Measurements from ENCODE around the gene SNTB2.

SNTB2 gene

GRCh38 chr16:69166221-69166833 is 20.6 kb upstream of the SNTB2 start:
- Histone ChIP-seq H3K14ac (ENCODE audit: low read length) (no peak overlapping the region), H3K4me3 (ENCODE audit: low read length in 2 of 2) (no peak overlapping the region), H3K18ac (ENCODE audit: low read length) (no peak overlapping the region), H4K91ac (ENCODE audit: low read depth, low read length, poor library complexity) (no peak overlapping the region), H3K4ac (ENCODE audit: low read length) (no peak overlapping the region), H3K27me3 (ENCODE audit: control insufficient read depth in 3 of 3, insufficient read depth in 3 of 3, low read depth in 1 of 3, low read length in 3 of 3) (no peaks in the 10 kb centered on the region), H2BK5ac (ENCODE audit: low read length) (no peak overlapping the region), H3K79me1 (ENCODE audit: low read depth, low read length) (peaks cover 2% of the 10 kb centered on the region), H3K4me2 (ENCODE audit: insufficient read depth, low read length, poor library complexity, severe bottlenecking) (no peak overlapping the region), H2BK120ac (ENCODE audit: low read depth, low read length) (no peak overlapping the region), H4K8ac (ENCODE audit: low read depth, low read length) (no peak overlapping the region), H3K4me1 (ENCODE audit: control insufficient read depth in 2 of 2, insufficient read depth in 1 of 2, low read depth in 1 of 2, low read length in 2 of 2) (peaks cover 0 to 3% of the 10 kb centered on the region in 2 donors), H2BK15ac (ENCODE audit: low read length) (no peak overlapping the region), H2BK12ac (ENCODE audit: low read length) (no peak overlapping the region), H2AFZ (ENCODE audit: low read length) (no peak overlapping the region), H3K9me3 (replicated peaks in 1 of 2; ENCODE audit: control insufficient read depth in 2 of 2, insufficient read depth in 1 of 2, low read depth in 1 of 2, low read length in 2 of 2) (no peaks in the 10 kb centered on the region), H3K9ac (ENCODE audit: low read depth, low read length, poor library complexity) (no peak overlapping the region), H3K36me3 (replicated peaks in 1 of 2; ENCODE audit: control insufficient read depth in 2 of 2, insufficient read depth in 2 of 2, low read length in 2 of 2) (peaks cover 30 to 90% of the 10 kb centered on the region in 2 donors), H3K23ac (ENCODE audit: low read depth, low read length, poor library complexity) (no peak overlapping the region), H3K27ac (replicated peaks; ENCODE audit: low read length) (no peak overlapping the region), H2AK5ac (ENCODE audit: low read depth, low read length) (no peak overlapping the region)
- WGBS, 2 donors (ENCODE audit: extremely low coverage in 2 of 2, insufficient read length in 2 of 2, insufficient replicate concordance in 1 of 2): no CpG with 5 or more reads among the region's 8 CpGs
- DNase-seq (ENCODE audit: low spot score): no peak

GRCh38 chr16:69166946-69167930 is 19.7 kb upstream of the SNTB2 start:
- Histone ChIP-seq H2AK5ac (ENCODE audit: low read depth, low read length) (no peak overlapping the region), H3K4me1 (ENCODE audit: control insufficient read depth in 2 of 2, insufficient read depth in 1 of 2, low read depth in 1 of 2, low read length in 2 of 2) (peaks cover 0 to 3% of the 10 kb centered on the region in 2 donors), H3K27me3 (ENCODE audit: control insufficient read depth in 3 of 3, insufficient read depth in 3 of 3, low read depth in 1 of 3, low read length in 3 of 3) (no peaks in the 10 kb centered on the region), H2AFZ (ENCODE audit: low read length) (no peak overlapping the region), H4K8ac (ENCODE audit: low read depth, low read length) (no peak overlapping the region), H3K14ac (ENCODE audit: low read length) (no peak overlapping the region), H2BK120ac (ENCODE audit: low read depth, low read length) (no peak overlapping the region), H3K36me3 (replicated peaks in 1 of 2; ENCODE audit: control insufficient read depth in 2 of 2, insufficient read depth in 2 of 2, low read length in 2 of 2) (peaks cover 27 to 86% of the 10 kb centered on the region in 2 donors), H3K9me3 (replicated peaks in 1 of 2; ENCODE audit: control insufficient read depth in 2 of 2, insufficient read depth in 1 of 2, low read depth in 1 of 2, low read length in 2 of 2) (no peaks in the 10 kb centered on the region), H3K4me3 (ENCODE audit: low read length in 2 of 2) (no peak overlapping the region), H3K9ac (ENCODE audit: low read depth, low read length, poor library complexity) (no peak overlapping the region), H3K79me1 (ENCODE audit: low read depth, low read length) (no peaks in the 10 kb centered on the region), H3K4me2 (ENCODE audit: insufficient read depth, low read length, poor library complexity, severe bottlenecking) (no peak overlapping the region), H2BK15ac (ENCODE audit: low read length) (no peak overlapping the region), H4K91ac (ENCODE audit: low read depth, low read length, poor library complexity) (no peak overlapping the region), H3K18ac (ENCODE audit: low read length) (no peak overlapping the region), H3K27ac (replicated peaks; ENCODE audit: low read length) (no peak overlapping the region), H2BK12ac (ENCODE audit: low read length) (no peak overlapping the region), H2BK5ac (ENCODE audit: low read length) (no peak overlapping the region), H3K23ac (ENCODE audit: low read depth, low read length, poor library complexity) (no peak overlapping the region), H3K4ac (ENCODE audit: low read length) (no peak overlapping the region)
- WGBS, 2 donors (ENCODE audit: extremely low coverage in 2 of 2, insufficient read length in 2 of 2, insufficient replicate concordance in 1 of 2): no CpG with 5 or more reads among the region's 7 CpGs
- no peak for DNase-seq (ENCODE audit: low spot score)

- H3K9ac ChIP-seq (ENCODE audit: low read depth, low read length, poor library complexity): no peak overlapping the region
- no peak overlapping the region for H3K14ac ChIP-seq (ENCODE audit: low read length)
- H2BK15ac ChIP-seq (ENCODE audit: low read length): no peak overlapping the region
- H4K91ac ChIP-seq (ENCODE audit: low read depth, low read length, poor library complexity): no peak overlapping the region
- no peak overlapping the region for H3K4me2 ChIP-seq (ENCODE audit: insufficient read depth, low read length, poor library complexity, severe bottlenecking)
- WGBS, 2 donors (ENCODE audit: extremely low coverage in 2 of 2, insufficient read length in 2 of 2, insufficient replicate concordance in 1 of 2): no CpG with 5 or more reads among the region's 4 CpGs
- no peaks in the 10 kb centered on the region for H3K9me3 ChIP-seq (replicated peaks in 1 of 2; ENCODE audit: control insufficient read depth in 2 of 2, insufficient read depth in 1 of 2, low read depth in 1 of 2, low read length in 2 of 2)
- peaks cover 0 to 3% of the 10 kb centered on the region in 2 donors for H3K4me1 ChIP-seq (ENCODE audit: control insufficient read depth in 2 of 2, insufficient read depth in 1 of 2, low read depth in 1 of 2, low read length in 2 of 2)
- no peak overlapping the region for H2BK5ac ChIP-seq (ENCODE audit: low read length)
- H2AFZ ChIP-seq (ENCODE audit: low read length): no peak overlapping the region
- H2BK120ac ChIP-seq (ENCODE audit: low read depth, low read length): no peak overlapping the region
- H3K27ac ChIP-seq (replicated peaks; ENCODE audit: low read length): no peak overlapping the region
- peaks cover 23 to 78% of the 10 kb centered on the region in 2 donors for H3K36me3 ChIP-seq (replicated peaks in 1 of 2; ENCODE audit: control insufficient read depth in 2 of 2, insufficient read depth in 2 of 2, low read length in 2 of 2)
- no peaks in the 10 kb centered on the region for H3K79me1 ChIP-seq (ENCODE audit: low read depth, low read length)
- no peak overlapping the region for H2BK12ac ChIP-seq (ENCODE audit: low read length)
- H3K4me3 ChIP-seq (ENCODE audit: low read length in 2 of 2): no peak overlapping the region
- no peak overlapping the region for H2AK5ac ChIP-seq (ENCODE audit: low read depth, low read length)
- H3K23ac ChIP-seq (ENCODE audit: low read depth, low read length, poor library complexity): no peak overlapping the region
- no peak for DNase-seq (ENCODE audit: low spot score)
- no peaks in the 10 kb centered on the region for H3K27me3 ChIP-seq (ENCODE audit: control insufficient read depth in 3 of 3, insufficient read depth in 3 of 3, low read depth in 1 of 3, low read length in 3 of 3)
- H4K8ac ChIP-seq (ENCODE audit: low read depth, low read length): no peak overlapping the region
- H3K4ac ChIP-seq (ENCODE audit: low read length): no peak overlapping the region
- no peak overlapping the region for H3K18ac ChIP-seq (ENCODE audit: low read length)
These were observed 17.9 kb upstream of the SNTB2 start for GRCh38 chr16:69169051-69169450.

All from neuronal stem cell (in vitro differentiated cells).